ENCODE results near the gene LIFR. TPM values are rescaled to one million over a fixed set of nuclear protein-coding genes. Genes with fewer than 3 reads are reported as not detected.

The LIFR gene
- total RNA-seq, 1 experiment from 2014 or later = 91.3 TPM

DNA sequence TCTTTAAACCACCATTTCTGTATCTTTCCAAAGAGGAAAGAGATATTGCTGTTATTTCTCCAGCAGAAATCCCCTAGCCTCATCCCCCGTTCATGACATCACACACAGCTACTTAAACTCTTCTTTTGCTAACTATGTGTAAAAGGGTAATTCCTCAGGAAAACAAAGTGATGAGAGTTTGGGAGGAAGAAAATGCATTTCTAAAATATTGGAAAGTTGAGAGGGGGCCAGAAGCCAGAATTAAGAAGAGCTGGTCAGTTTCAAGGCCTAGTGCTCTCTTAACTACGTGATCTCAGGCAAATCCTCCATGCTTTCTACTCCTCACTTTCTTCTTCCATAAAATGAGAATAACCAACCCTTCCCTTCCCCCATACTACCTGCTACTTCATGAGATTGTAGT, 109.4 kb downstream of the LIFR start:
- Histone ChIP-seq H3K4me1 (ENCODE audit: control insufficient read depth, insufficient read depth, low read length) (0 out of 2 replicates have a peak, but pooled peaks cover 8% of the 10 kb centered on the region), H3K9me3 (ENCODE audit: control insufficient read depth, insufficient read depth, low read depth, low read length) (no peaks in the 10 kb centered on the region), H3K4me3 (ENCODE audit: low read depth in 2 of 2, low read length in 2 of 2) (peak overlapping the region; percentile 52 to 73; a peak in 3 of 4 replicates), H3K27ac (ENCODE audit: low read length) (peak overlapping the region; percentile 82), H3K36me3 (ENCODE audit: control insufficient read depth, insufficient read depth, low read length) (no peaks in the 10 kb centered on the region), H3K27me3 (ENCODE audit: control insufficient read depth, insufficient read depth, low read length) (no peaks in the 10 kb centered on the region)
- ChIA-PET POLR2A (interaction anchor here (0.6 kb wide), 1 partner anchor 110 kb away, joined by 3 read pairs; no protein-coding TSS in a partner anchor), CTCF (no interaction called here)
- intact Hi-C loops (cut with micrococcal nuclease; ENCODE audit: unreplicated experiment) = no loop called here
- in situ Hi-C loops (cut with HindIII; ENCODE audit: low pct_unique_long_range_greater_than_20kb, low sequenced_read_pairs) = no loop called here
- no peak for ATAC-seq
- BruUV-seq (replicated peaks) = TSS peak; percentile 74
- TF ChIP-seq, protein P1, sequence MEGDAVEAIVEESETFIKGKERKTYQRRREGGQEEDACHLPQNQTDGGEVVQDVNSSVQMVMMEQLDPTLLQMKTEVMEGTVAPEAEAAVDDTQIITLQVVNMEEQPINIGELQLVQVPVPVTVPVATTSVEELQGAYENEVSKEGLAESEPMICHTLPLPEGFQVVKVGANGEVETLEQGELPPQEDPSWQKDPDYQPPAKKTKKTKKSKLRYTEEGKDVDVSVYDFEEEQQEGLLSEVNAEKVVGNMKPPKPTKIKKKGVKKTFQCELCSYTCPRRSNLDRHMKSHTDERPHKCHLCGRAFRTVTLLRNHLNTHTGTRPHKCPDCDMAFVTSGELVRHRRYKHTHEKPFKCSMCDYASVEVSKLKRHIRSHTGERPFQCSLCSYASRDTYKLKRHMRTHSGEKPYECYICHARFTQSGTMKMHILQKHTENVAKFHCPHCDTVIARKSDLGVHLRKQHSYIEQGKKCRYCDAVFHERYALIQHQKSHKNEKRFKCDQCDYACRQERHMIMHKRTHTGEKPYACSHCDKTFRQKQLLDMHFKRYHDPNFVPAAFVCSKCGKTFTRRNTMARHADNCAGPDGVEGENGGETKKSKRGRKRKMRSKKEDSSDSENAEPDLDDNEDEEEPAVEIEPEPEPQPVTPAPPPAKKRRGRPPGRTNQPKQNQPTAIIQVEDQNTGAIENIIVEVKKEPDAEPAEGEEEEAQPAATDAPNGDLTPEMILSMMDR (IDR thresholded peaks at IDR 0.05) = no peak
- TF ChIP-seq TCF7L2 (IDR thresholded peaks at IDR 0.05; ENCODE audit: low read depth, low read length) (no peak), SIN3A (IDR thresholded peaks at IDR 0.05; ENCODE audit: borderline replicate concordance, insufficient read depth, low read depth, low read length) (no peak), POLR2AphosphoS5 (IDR thresholded peaks at IDR 0.05; ENCODE audit: low read depth, low read length) (no peak)
- TF ChIP-seq, protein P2, sequence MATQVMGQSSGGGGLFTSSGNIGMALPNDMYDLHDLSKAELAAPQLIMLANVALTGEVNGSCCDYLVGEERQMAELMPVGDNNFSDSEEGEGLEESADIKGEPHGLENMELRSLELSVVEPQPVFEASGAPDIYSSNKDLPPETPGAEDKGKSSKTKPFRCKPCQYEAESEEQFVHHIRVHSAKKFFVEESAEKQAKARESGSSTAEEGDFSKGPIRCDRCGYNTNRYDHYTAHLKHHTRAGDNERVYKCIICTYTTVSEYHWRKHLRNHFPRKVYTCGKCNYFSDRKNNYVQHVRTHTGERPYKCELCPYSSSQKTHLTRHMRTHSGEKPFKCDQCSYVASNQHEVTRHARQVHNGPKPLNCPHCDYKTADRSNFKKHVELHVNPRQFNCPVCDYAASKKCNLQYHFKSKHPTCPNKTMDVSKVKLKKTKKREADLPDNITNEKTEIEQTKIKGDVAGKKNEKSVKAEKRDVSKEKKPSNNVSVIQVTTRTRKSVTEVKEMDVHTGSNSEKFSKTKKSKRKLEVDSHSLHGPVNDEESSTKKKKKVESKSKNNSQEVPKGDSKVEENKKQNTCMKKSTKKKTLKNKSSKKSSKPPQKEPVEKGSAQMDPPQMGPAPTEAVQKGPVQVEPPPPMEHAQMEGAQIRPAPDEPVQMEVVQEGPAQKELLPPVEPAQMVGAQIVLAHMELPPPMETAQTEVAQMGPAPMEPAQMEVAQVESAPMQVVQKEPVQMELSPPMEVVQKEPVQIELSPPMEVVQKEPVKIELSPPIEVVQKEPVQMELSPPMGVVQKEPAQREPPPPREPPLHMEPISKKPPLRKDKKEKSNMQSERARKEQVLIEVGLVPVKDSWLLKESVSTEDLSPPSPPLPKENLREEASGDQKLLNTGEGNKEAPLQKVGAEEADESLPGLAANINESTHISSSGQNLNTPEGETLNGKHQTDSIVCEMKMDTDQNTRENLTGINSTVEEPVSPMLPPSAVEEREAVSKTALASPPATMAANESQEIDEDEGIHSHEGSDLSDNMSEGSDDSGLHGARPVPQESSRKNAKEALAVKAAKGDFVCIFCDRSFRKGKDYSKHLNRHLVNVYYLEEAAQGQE (IDR thresholded peaks at IDR 0.05; ENCODE audit: insufficient read depth in 1 of 2, low read depth in 2 of 2, low read length in 1 of 2) = no peak
- no peak for DNase-seq (ENCODE audit: low read depth, low spot score)

DNA sequence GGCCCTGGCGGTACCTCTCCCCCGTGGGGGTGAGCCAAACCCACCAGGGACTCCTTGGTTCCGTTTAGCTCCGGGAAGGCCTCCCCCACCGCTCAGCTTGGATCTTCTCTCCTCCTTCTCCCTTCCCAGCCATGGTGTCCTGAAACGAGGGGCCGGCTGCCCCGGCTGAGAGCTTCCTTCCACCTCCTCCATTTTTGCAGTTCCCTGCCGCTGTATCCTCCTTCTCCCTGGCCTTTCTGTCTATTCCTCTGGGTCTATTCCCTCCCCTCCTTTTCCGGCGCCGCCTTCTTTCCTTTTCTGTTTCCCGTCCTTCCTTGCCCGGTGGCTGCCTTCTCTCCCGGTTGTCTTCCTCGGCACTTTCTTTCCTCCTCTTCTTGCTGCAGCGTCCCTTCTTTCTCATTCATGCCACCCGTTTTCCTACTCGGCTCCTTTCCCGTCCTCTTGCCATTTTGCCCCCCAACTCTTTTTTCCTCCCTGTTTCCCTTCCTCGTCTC, 110.4 kb downstream of the LIFR start:
- ChIA-PET POLR2A (no interaction called here), CTCF (interaction anchor here (0.6 to 1.1 kb wide), 2 partner anchors 364 to 368 kb away, joined by 3 read pairs; no protein-coding TSS in a partner anchor)
- peak; percentile 62 for ATAC-seq
- no peaks in the 10 kb centered on the region for H3K9me3 ChIP-seq (ENCODE audit: control insufficient read depth, insufficient read depth, low read depth, low read length)
- no peaks in the 10 kb centered on the region for H3K36me3 ChIP-seq (ENCODE audit: control insufficient read depth, insufficient read depth, low read length)
- TF ChIP-seq, protein P2 (IDR thresholded peaks at IDR 0.05; ENCODE audit: insufficient read depth in 1 of 2, low read depth in 2 of 2, low read length in 1 of 2) = no peak
- TF ChIP-seq POLR2AphosphoS5 (IDR thresholded peaks at IDR 0.05; ENCODE audit: low read depth, low read length) = no peak
- TF ChIP-seq TCF7L2 (IDR thresholded peaks at IDR 0.05; ENCODE audit: low read depth, low read length) = no peak
- TF ChIP-seq, protein P1 (IDR thresholded peaks at IDR 0.05) = no peak
- no peak for TF ChIP-seq SIN3A (IDR thresholded peaks at IDR 0.05; ENCODE audit: borderline replicate concordance, insufficient read depth, low read depth, low read length)
- H3K27me3 ChIP-seq (ENCODE audit: control insufficient read depth, insufficient read depth, low read length) = no peaks in the 10 kb centered on the region
- H3K4me3 ChIP-seq (ENCODE audit: low read depth in 2 of 2, low read length in 2 of 2) = peak overlapping the region; percentile 52 to 73
- peak overlapping the region; percentile 82 for H3K27ac ChIP-seq (ENCODE audit: low read length)
- no TSS peak for BruUV-seq (replicated peaks)
- in situ Hi-C loops (cut with HindIII; ENCODE audit: low pct_unique_long_range_greater_than_20kb, low sequenced_read_pairs) = no loop called here
- 0 out of 2 replicates have a peak, but pooled peaks cover 10% of the 10 kb centered on the region for H3K4me1 ChIP-seq (ENCODE audit: control insufficient read depth, insufficient read depth, low read length)
- DNase-seq (ENCODE audit: low read depth, low spot score) = no peak
- intact Hi-C loops (cut with micrococcal nuclease; ENCODE audit: unreplicated experiment) = no loop called here
